Stimulated activated CD8-positive, alpha-beta memory T cell treated with anti-CD3 and anti-CD28 coated beads, Interleukin-2, amount 100 ng/mL, for 1 hour (primary cell): ENCODE measurements around the gene MYO1F.
"Not testable (repeated sequence)": the region's sequence is repeated elsewhere in the genome, so short reads cannot be mapped to it uniquely, and the experiment has no call there.

Experiments used
- DNase-seq, 2 donors: peaks; one replicate each; pipeline ENCODE4 v3.0.0-alpha.2; 2020; ENCODE audit warnings: low read depth in 2 of 2

MYO1F gene

GRCh38 chr19:8517551-8518442 lies 59.4 kb downstream of the MYO1F start:
- DNase-seq = peak in 1 of 2 donors; percentile 34

DNA sequence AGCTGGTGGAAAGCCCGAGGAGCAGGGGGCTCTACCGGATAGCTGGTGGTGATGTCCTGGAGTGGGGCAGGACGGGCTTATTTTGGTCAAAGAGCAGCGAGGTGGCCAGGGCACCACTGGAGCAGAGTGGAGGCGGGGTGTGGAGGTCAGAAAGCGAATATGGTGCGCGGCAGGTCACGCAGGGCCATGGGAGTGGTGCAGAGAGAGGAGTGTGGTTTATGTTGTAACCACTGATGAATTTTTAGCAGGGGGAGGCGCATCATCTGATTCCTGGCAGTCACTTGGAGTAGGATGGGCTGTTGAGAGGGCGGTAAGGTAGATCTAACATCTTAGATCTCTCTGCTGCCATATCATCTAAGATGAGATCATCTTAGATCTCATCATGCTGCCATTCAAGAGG lies 61.9 kb downstream of the MYO1F start:
- peak; percentile 20 for DNase-seq

- DNase-seq = not testable (repeated sequence)
These were observed 62.7 kb downstream of the MYO1F start for GRCh38 chr19:8514505-8515009.

GRCh38 chr19:8513687-8514504 lies 63.3 kb downstream of the MYO1F start, which contains the start of gene ZNF414:
Gene ZNF414, minus strand, starts transcription at chr19:8514167. Its CDS starts 121 bp downstream, at chr19:8514046.
- DNase-seq = peak; percentile 96

DNA sequence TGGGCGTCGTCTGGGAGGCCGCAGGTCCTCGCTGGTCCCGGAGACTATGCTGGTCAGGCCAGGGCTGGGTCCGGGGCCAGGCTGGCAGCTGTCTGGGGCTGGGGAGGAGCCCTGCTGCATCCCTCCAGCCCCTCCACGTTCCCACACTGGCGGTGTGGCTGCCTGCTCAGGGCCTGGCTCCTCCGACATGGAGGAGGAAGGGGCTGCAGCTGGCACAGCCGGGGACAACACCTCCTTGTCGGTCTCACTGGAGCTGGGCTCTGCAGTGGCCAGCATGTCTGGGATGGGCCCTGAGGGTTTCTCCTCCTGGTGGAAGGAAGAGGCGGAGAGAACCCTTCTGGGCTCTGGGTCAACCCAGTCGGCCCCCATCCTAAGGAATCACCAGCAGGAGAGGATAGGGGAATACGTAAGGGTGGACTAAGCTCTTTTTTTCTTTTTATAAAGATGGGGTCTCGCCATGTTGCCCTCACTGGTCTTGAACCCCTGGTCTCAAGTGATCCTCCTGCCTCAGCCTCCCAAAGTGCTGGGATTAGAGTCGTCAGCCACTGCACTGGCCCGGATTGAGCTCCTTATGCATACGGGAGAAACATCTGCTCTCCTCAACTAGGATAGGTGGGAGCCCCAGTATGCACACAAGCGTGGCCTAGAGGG lies 64.1 kb downstream of the MYO1F start:
- DNase-seq = no peak

- no peak for DNase-seq
These were observed 64.9 kb downstream of the MYO1F start for GRCh38 chr19:8512115-8512967.

- DNase-seq = no peak
These were observed 65.6 kb downstream of the MYO1F start for GRCh38 chr19:8511573-8512101.

- no peak for DNase-seq
These were observed 66.6 kb downstream of the MYO1F start for GRCh38 chr19:8510589-8511115.

- no peak for DNase-seq
These were observed 70.8 kb downstream of the MYO1F start for GRCh38 chr19:8506402-8506957.

DNA sequence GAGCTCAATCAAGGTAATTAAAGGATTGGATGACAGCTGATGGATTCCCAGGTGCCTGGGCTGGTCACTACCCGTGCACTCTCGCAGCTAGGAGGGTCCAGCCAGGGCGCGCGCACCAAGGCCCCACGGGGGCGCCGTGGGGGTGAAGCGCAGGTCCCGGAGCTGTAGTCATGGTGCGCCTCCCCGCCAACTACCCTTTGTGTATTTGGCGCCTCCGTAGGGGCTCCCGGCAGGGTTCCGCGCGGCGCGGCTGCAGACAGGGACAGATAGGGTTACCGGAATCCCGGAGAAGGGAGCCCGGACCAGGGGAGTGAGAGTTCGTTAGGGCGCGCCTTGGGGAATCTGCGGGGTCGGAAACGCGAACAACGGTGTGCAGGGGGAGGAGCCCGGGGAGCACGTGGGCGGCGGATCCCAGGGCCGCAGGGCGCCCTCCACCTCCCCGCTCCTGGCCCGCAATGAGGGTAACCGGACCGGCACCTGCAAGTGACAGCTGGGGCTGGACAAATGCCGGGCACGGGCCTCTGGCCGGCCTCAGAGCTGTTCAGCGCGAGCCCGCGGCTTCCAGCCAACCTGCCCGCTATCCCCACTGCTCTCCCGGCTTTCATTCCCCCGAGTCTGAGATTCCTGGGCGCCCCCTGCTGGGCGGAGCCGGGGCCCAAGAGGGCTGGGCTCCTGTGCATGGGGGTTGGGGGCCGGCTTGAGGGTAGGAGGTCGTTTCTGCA lies 71.4 kb downstream of the MYO1F start:
- DNase-seq = peak; percentile 37 to 42

GRCh38 chr19:8504919-8505318 lies 72.3 kb downstream of the MYO1F start:
- no peak for DNase-seq

DNA sequence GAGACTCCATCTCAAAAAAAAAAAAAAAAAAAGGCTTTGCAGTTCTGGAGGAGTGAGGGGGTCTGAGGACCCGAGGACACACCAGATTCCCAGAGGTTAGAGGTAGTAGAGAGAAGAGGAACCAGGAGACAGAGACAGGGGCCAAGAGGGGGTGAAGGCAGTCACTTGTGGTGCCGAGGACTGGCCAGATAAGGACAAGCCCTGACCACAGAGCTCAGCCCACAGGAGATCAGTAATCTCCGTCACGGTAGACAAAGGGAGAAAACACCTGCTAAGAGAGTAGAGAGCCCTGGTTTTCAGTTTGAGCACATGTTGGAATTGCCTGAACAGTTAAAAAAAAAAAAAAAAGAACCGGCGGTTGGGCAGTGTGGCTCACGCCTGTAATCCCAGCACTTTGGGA lies 73.1 kb downstream of the MYO1F start:
- DNase-seq = no peak

- DNase-seq = no peak
These were observed 73.7 kb downstream of the MYO1F start for GRCh38 chr19:8503510-8503909.

DNA sequence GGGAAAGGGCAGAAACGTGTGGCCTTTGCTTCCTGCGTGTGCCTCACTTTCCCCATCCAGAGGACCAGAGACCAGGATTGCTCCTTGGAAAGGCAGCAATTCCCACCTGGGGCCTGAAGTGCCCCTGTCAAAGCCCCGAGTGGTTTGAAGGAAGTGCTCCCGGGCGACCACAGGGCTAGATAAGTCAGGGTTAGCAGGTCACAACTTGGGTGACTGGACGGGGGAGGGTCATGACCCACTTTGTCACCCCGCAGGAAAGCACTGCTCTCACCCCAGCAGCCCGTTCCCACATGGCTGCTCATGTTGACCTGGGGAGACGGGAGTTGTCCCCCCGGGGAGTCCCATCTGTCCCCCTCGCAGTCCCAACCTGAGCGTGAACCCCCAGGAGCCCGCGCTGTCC lies 75.3 kb downstream of the MYO1F start:
- DNase-seq = no peak

DNA sequence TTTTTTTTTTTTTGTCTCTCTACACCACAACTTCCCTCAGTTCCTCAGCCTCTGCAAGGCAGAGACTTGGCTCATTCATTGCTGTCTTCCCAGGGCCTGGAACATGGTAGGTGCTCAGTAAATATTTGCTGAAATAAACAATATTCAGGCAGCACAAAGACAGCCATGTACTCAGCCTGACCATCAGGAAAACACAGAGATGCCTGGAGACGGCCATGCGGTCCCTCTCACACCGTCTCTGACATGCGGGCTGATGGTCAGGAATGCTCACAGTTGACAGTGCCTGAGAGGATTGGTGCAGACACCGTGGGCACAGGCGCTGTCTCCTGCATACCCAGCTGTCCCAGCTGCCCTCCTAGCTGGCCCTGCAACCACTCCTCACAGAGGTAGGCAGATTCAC lies 75.7 kb downstream of the MYO1F start:
- DNase-seq = no peak

DNA sequence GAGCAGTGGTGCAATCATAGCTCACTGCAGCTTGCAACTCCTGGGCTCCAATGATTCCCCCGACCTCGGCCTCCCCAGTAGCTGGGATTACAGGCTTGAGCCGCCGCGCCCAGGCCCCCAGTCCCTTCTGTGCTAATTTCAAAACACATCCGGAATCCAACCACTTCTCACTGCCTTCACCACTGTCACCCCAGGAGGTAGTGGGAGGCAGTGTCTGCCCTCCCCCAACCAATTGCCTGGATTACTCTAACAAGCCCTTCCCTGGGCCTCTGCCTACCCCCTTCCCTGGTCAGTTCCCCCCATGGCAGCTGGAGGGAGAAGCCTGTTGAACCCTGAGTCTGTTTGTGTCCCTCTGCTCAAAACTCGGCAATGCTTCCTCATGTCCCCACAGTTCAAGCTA lies 77.1 kb downstream of the MYO1F start:
- no peak for DNase-seq

GRCh38 chr19:8499048-8499833 lies 78.0 kb downstream of the MYO1F start:
- no peak for DNase-seq

GRCh38 chr19:8498295-8498694 lies 78.9 kb downstream of the MYO1F start:
- no peak for DNase-seq

GRCh38 chr19:8494158-8494557 lies 83.1 kb downstream of the MYO1F start:
- no peak for DNase-seq
